ENCODE measurements around the gene GARNL3. TPM values are rescaled to one million over a fixed set of nuclear protein-coding genes. Genes with fewer than 3 reads are reported as not detected.
A peak's percentile ranks its signal among the peaks of the same experiment; 100 is the strongest.

GARNL3 gene
- polyA plus RNA-seq, 1 donor = 24.0 TPM

DNA sequence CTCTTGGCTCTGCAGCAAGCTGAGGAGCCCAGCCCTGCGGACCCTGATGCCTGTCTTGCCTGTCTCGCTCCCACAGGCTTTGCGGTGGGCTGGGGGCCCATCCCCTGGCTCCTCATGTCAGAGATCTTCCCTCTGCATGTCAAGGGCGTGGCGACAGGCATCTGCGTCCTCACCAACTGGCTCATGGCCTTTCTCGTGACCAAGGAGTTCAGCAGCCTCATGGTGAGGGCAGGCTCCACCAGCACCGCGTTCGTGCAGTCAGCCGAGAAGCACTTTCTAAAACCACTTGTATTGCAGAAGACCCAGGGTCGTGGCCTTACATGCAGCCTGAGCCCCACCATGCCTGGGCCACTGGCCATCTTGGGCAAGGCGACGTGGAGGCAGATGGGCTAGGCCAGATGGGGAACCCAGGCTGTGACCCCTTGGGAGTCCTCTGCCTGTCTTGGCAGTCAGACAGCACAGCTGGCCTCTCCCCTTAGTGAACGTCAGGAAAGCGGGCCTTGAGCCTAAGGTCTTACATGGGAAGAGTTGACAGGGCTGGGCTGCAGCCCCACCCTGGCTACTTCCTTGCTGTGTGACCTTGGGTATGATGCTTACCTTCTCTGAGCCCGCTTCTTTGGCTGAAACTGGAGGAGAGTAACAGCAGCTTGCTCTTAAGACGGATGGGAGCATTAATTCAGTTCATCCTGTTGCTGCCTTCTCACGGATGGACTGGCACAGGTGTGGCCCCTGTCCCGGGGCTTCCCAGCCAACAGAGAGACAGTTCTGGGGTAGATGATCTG, 141.0 kb downstream of the GARNL3 start:
- no peak overlapping the region for H3K27ac ChIP-seq (ENCODE audit: low read length)
- no peaks in the 10 kb centered on the region for H3K4me1 ChIP-seq (ENCODE audit: control insufficient read depth, insufficient read depth, low read length)
- no CpG with 5 or more reads among the region's 20 CpGs for WGBS (ENCODE audit: insufficient coverage, low lambda C conversion rate)
- H3K4me3 ChIP-seq (ENCODE audit: low read length) = no peak overlapping the region
- no peaks in the 10 kb centered on the region for H3K9me3 ChIP-seq (ENCODE audit: control insufficient read depth, low read depth, low read length)
- DNase-seq = no peak
- H3K27me3 ChIP-seq (ENCODE audit: control insufficient read depth, insufficient read depth, low read length) = no peaks in the 10 kb centered on the region
- H3K36me3 ChIP-seq (ENCODE audit: control insufficient read depth, insufficient read depth, low read length) = peaks cover 72% of the 10 kb centered on the region

DNA sequence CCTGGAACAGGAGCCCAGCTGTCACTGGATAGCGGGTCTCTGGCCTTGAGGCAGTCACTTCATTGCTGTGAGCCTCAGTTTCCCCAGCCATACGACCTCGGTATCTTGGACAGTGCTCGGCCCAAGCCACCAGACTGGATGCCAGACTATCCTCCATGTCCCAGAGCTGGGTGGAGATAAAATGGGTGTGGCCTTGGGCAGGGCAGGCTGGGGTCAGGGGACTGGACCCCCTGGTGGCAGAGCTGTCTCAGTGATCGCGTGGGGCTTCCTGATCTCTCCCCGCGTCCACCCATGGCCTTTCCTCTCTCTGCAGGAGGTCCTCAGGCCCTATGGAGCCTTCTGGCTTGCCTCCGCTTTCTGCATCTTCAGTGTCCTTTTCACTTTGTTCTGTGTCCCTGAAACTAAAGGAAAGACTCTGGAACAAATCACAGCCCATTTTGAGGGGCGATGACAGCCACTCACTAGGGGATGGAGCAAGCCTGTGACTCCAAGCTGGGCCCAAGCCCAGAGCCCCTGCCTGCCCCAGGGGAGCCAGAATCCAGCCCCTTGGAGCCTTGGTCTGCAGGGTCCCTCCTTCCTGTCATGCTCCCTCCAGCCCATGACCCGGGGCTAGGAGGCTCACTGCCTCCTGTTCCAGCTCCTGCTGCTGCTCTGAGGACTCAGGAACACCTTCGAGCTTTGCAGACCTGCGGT, 142.4 kb downstream of the GARNL3 start:
- Histone ChIP-seq H3K36me3 (ENCODE audit: control insufficient read depth, insufficient read depth, low read length) (peaks cover 62% of the 10 kb centered on the region), H3K27ac (ENCODE audit: low read length) (no peak overlapping the region), H3K27me3 (ENCODE audit: control insufficient read depth, insufficient read depth, low read length) (no peaks in the 10 kb centered on the region), H3K9me3 (ENCODE audit: control insufficient read depth, low read depth, low read length) (no peaks in the 10 kb centered on the region), H3K4me3 (ENCODE audit: low read length) (no peak overlapping the region), H3K4me1 (ENCODE audit: control insufficient read depth, insufficient read depth, low read length) (no peaks in the 10 kb centered on the region)
- no peak for DNase-seq
- no CpG with 5 or more reads among the region's 13 CpGs for WGBS (ENCODE audit: insufficient coverage, low lambda C conversion rate)

- Histone ChIP-seq H3K27me3 (ENCODE audit: control insufficient read depth, insufficient read depth, low read length) (no peaks in the 10 kb centered on the region), H3K4me1 (ENCODE audit: control insufficient read depth, insufficient read depth, low read length) (peaks cover 4% of the 10 kb centered on the region), H3K9me3 (ENCODE audit: control insufficient read depth, low read depth, low read length) (no peaks in the 10 kb centered on the region), H3K27ac (ENCODE audit: low read length) (no peak overlapping the region), H3K36me3 (ENCODE audit: control insufficient read depth, insufficient read depth, low read length) (peaks cover 61% of the 10 kb centered on the region), H3K4me3 (ENCODE audit: low read length) (no peak overlapping the region)
- WGBS (ENCODE audit: insufficient coverage, low lambda C conversion rate) = no CpG with 5 or more reads among the region's 6 CpGs
- no peak for DNase-seq
Observed at GRCh38 chr9:127407492-127407843, 142.9 kb downstream of the GARNL3 start.

GRCh38 chr9:127411122-127411521, 146.5 kb downstream of the GARNL3 start:
- H3K4me1 ChIP-seq (ENCODE audit: control insufficient read depth, insufficient read depth, low read length) = peaks cover 21% of the 10 kb centered on the region
- no peak overlapping the region for H3K4me3 ChIP-seq (ENCODE audit: low read length)
- no peaks in the 10 kb centered on the region for H3K9me3 ChIP-seq (ENCODE audit: control insufficient read depth, low read depth, low read length)
- H3K27me3 ChIP-seq (ENCODE audit: control insufficient read depth, insufficient read depth, low read length) = no peaks in the 10 kb centered on the region
- H3K36me3 ChIP-seq (ENCODE audit: control insufficient read depth, insufficient read depth, low read length) = peaks cover 28% of the 10 kb centered on the region
- 89% methylated on average over 3 of the region's 4 CpGs for WGBS (ENCODE audit: insufficient coverage, low lambda C conversion rate)
- peak overlapping the region; percentile 85 for H3K27ac ChIP-seq (ENCODE audit: low read length)
- no peak for DNase-seq

- Histone ChIP-seq H3K27me3 (ENCODE audit: control insufficient read depth, insufficient read depth, low read length) (no peaks in the 10 kb centered on the region), H3K36me3 (ENCODE audit: control insufficient read depth, insufficient read depth, low read length) (peaks cover 18% of the 10 kb centered on the region), H3K4me1 (ENCODE audit: control insufficient read depth, insufficient read depth, low read length) (peaks cover 46% of the 10 kb centered on the region), H3K27ac (ENCODE audit: low read length) (peak overlapping the region; percentile 32), H3K9me3 (ENCODE audit: control insufficient read depth, low read depth, low read length) (no peaks in the 10 kb centered on the region), H3K4me3 (ENCODE audit: low read length) (no peak overlapping the region)
- no peak for DNase-seq
- 78% methylated on average over 1 of the region's 4 CpGs for WGBS (ENCODE audit: insufficient coverage, low lambda C conversion rate)
Observed at GRCh38 chr9:127415141-127415540, 150.6 kb downstream of the GARNL3 start.

DNA sequence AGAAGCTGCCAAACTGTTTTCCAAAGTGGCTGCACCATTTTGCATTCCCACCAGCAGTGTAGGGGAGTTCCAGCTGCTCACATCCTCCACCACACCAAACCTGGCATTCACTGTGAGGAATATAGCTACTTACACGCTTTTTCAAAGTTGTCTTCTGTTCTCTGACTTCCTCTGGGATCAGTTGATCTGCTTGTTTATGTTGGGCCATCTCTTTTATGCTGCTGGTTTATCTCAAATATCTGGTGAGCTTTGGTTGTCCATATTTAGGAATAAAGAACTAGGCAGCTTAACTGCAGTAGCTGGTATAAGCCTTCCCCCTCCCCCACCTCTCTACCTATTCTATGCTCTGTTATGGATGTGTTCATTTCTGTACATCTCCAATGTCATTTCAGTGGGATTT, 151.1 kb downstream of the GARNL3 start:
- Histone ChIP-seq H3K9me3 (ENCODE audit: control insufficient read depth, low read depth, low read length) (no peaks in the 10 kb centered on the region), H3K27me3 (ENCODE audit: control insufficient read depth, insufficient read depth, low read length) (no peaks in the 10 kb centered on the region), H3K27ac (ENCODE audit: low read length) (peak overlapping the region; percentile 32), H3K4me3 (ENCODE audit: low read length) (no peak overlapping the region), H3K4me1 (ENCODE audit: control insufficient read depth, insufficient read depth, low read length) (peaks cover 46% of the 10 kb centered on the region), H3K36me3 (ENCODE audit: control insufficient read depth, insufficient read depth, low read length) (peaks cover 16% of the 10 kb centered on the region)
- DNase-seq = no peak
- WGBS (ENCODE audit: insufficient coverage, low lambda C conversion rate) = no CpG with 5 or more reads among the region's 1 CpG

DNA sequence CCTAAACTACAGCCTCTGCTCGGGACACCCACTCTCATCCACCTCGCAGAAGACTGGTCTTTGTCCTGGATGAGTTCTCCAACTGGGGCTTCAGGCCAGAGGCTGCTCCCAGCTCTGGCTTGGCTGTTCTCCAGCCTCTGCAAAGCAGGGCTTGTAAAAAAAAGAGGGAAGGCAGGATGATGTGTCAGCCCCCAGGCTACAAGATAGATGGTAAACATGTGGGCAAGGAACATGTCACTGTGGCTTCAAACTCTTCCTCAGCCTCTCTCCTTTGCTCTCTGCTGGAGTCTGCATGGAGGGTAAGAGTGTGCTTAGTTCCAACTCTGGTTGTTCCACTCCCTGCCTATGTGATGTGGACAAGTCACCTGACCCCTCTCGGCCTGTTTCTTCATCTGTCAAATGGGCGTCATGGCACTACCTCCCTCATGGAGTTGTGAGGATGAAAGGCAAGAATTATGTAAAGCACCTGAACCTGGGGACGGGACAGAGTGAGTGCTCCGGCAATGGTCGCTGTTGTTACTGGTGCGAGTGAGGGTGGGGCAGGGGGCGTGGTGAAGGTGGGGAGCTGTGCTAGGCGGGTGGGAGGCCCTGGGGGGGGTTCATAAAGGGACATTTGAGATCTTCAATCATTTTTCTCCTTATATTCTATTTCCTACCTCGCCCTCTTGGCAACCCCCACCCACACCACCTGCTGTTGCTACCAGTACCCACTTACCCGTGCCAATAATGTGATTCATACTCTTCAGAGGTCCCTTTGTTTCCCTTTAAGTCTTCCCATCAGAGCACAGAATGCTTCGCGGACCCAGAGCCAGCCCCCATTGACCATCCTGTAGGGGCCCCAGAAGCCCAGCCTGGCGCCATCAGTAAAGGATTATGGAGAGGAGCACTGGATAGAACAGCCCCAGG, 152.8 kb downstream of the GARNL3 start:
- peaks cover 55% of the 10 kb centered on the region for H3K4me1 ChIP-seq (ENCODE audit: control insufficient read depth, insufficient read depth, low read length)
- H3K36me3 ChIP-seq (ENCODE audit: control insufficient read depth, insufficient read depth, low read length) = peaks cover 11% of the 10 kb centered on the region
- H3K27me3 ChIP-seq (ENCODE audit: control insufficient read depth, insufficient read depth, low read length) = no peaks in the 10 kb centered on the region
- DNase-seq = no peak
- H3K27ac ChIP-seq (ENCODE audit: low read length) = peak overlapping the region; percentile 75
- H3K9me3 ChIP-seq (ENCODE audit: control insufficient read depth, low read depth, low read length) = no peaks in the 10 kb centered on the region
- 100% methylated on average over 1 of the region's 15 CpGs for whole genome bisulfite sequencing (ENCODE audit: insufficient coverage, low lambda C conversion rate)
- H3K4me3 ChIP-seq (ENCODE audit: low read length) = no peak overlapping the region

DNA sequence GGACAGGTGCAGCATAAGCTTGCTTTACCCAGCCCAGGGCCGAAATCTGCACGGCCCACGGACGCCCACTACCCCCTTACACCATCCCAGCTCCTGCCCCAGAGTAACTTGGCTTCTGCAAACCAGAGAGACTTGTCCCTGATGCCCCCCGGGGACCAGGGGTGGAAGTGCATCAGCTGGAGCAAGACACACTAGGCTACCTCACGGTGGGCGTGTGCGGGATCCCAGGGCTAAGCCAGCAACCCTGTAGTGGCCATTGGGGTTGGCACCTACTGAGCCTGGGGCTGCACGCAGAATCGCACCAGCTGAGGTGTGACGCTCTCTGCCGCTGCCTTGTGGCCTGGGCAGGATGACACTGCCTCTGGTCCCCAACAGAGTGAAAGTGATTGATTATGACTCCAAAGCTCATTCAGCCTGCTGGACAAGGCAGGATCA, 153.5 kb downstream of the GARNL3 start:
- no peak overlapping the region for H3K4me3 ChIP-seq (ENCODE audit: low read length)
- peak overlapping the region; percentile 75 for H3K27ac ChIP-seq (ENCODE audit: low read length)
- H3K4me1 ChIP-seq (ENCODE audit: control insufficient read depth, insufficient read depth, low read length) = peaks cover 53% of the 10 kb centered on the region
- H3K27me3 ChIP-seq (ENCODE audit: control insufficient read depth, insufficient read depth, low read length) = no peaks in the 10 kb centered on the region
- peak; percentile 32 to 65 for DNase-seq
- no peaks in the 10 kb centered on the region for H3K9me3 ChIP-seq (ENCODE audit: control insufficient read depth, low read depth, low read length)
- H3K36me3 ChIP-seq (ENCODE audit: control insufficient read depth, insufficient read depth, low read length) = peaks cover 9% of the 10 kb centered on the region
- no CpG with 5 or more reads among the region's 12 CpGs for WGBS (ENCODE audit: insufficient coverage, low lambda C conversion rate)

DNA sequence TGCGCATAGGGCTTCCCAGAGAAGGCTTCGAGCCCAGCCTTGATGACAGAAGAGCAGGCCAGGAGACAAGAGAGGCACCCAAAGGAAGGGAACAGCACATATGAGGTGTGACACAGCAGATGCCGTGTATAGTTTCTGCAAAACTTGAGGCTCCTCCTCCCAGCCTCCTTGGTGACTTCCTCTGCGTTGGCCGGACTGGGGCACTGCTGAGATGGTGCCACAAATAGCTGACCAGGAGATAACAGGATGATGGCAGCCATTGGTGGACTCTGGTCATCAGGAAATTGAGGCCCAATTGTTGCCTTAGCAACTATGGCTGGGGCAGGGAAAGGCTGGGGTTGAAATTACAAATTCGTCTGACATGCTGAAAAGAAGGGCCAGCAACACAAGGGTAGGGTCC, 154.8 kb downstream of the GARNL3 start:
- H3K27me3 ChIP-seq (ENCODE audit: control insufficient read depth, insufficient read depth, low read length) = no peaks in the 10 kb centered on the region
- no peaks in the 10 kb centered on the region for H3K9me3 ChIP-seq (ENCODE audit: control insufficient read depth, low read depth, low read length)
- H3K4me1 ChIP-seq (ENCODE audit: control insufficient read depth, insufficient read depth, low read length) = peaks cover 49% of the 10 kb centered on the region
- WGBS (ENCODE audit: insufficient coverage, low lambda C conversion rate) = no CpG with 5 or more reads among the region's 6 CpGs
- peaks cover 9% of the 10 kb centered on the region for H3K36me3 ChIP-seq (ENCODE audit: control insufficient read depth, insufficient read depth, low read length)
- H3K27ac ChIP-seq (ENCODE audit: low read length) = peak overlapping the region; percentile 75
- H3K4me3 ChIP-seq (ENCODE audit: low read length) = no peak overlapping the region
- DNase-seq = peak; percentile 37 to 62

- no peaks in the 10 kb centered on the region for H3K9me3 ChIP-seq (ENCODE audit: control insufficient read depth, low read depth, low read length)
- peaks cover 9% of the 10 kb centered on the region for H3K36me3 ChIP-seq (ENCODE audit: control insufficient read depth, insufficient read depth, low read length)
- WGBS (ENCODE audit: insufficient coverage, low lambda C conversion rate) = no CpG with 5 or more reads among the region's 7 CpGs
- H3K27ac ChIP-seq (ENCODE audit: low read length) = peak overlapping the region; percentile 88
- no peaks in the 10 kb centered on the region for H3K27me3 ChIP-seq (ENCODE audit: control insufficient read depth, insufficient read depth, low read length)
- no peak overlapping the region for H3K4me3 ChIP-seq (ENCODE audit: low read length)
- H3K4me1 ChIP-seq (ENCODE audit: control insufficient read depth, insufficient read depth, low read length) = peaks cover 38% of the 10 kb centered on the region
- peak; percentile 38 to 43 for DNase-seq
Observed at GRCh38 chr9:127421057-127421456, 156.5 kb downstream of the GARNL3 start.

Data from large intestine (tissue), 3 donors.